NCI-H524 (cell line): ENCODE results near the gene CDH4.

Experiments
- DNase-seq, 2 experiments: peaks; one replicate each; lab custom pipeline; 2025; lab: John Stamatoyannopoulos, UW

The CDH4 gene

DNA sequence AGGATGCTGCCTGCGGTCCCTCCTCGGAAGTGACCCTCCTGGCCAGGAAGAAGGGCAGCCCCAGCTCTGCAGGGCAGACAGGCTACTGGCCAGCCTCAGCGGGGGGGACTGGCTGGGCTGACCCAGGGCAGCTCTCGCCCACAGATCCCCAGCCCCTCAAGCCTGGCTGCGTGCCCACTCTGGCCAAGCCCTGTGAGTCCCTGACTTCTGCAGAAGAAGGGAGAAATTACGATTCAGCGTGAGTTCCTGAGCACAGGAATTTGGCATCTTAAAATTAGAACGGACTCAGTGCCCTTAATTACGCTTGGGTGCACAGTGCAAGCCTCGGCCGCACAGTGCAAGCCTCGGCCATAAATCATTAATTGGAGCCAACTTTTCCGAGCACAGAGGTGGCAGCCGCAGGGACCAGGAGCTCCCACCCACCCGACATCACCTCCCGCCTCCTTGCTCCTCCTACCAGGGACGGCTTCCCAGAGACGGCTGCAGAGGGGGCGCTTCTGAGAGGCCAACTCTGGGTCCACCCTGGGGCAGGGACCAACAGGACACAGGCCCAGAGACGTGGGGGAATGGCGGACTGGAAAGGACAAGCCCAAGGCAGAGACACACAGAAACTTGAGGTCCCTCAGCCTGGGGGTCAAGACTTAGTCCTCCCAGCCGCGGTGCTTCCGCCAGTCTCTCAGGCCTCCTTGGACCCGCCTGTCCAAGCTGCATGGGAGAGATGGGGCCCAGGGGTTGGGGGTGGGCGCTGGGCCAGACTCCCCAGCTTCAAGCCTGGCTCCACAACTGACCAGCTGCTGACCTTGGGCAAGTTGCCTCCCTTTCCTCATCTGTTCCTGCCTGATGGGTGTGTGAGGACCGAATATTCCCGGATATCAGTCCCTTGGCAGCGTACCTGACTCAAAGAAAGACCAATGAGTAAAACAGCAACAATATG lies 648.2 kb downstream of the CDH4 start:
- DNase-seq: no peak

DNA sequence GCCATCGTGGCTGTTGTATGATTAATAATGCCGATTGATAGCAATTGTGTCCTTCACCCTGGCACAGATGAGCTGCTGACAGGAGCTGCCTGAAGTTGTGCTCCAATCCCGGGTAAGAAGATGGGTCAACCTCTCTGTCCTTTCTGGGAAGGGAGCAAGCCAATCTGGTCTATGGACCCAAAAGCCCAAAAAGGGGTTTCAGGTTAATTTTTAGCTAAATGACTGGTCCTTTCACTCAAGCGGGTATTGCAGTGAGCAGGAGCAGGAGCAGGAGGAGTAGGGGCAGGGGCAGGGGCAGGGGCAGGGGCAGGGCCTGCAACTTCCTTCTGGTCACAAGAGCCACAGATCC lies 648.9 kb downstream of the CDH4 start:
- no peak for DNase-seq

DNA sequence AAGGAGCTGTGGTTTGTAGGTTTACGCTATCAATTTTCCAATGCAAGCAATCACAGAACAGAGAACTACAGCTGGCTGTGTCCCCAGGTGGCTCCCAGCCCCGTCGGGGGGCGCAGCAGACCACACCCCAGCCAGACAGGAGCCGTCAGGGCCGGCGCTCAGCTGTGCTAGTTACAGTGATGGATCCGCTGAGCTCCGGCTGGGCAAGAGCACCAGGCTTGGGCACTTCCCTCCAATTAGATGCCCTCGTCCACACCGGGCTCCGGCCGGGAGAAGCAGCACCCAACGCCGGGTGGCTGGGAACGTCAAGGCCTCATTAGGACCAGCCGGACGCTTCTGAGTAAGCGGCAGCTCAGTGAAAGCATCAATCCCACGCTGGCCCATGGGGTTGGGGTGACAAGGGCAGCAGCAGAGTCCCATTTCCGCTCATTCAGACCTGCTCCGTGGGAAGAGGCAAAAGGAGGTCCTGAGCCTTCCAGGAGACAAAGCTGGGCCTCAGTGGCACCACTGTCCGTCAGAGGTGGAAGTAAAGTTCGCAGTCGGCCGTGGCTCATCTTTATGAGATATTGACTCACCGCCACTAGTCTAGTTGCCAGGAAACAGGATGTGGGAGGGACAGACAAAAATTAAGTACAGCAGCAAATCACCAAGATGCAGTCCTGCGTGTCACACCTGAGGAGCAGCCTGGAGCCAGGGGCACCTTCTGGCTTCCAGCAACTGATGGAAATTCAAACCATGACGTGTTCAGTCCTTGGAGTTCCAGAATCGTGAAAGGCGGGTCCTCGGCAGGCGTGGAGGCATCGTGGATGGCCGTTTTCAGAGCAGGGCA lies 649.5 kb downstream of the CDH4 start:
- DNase-seq: no peak

DNA sequence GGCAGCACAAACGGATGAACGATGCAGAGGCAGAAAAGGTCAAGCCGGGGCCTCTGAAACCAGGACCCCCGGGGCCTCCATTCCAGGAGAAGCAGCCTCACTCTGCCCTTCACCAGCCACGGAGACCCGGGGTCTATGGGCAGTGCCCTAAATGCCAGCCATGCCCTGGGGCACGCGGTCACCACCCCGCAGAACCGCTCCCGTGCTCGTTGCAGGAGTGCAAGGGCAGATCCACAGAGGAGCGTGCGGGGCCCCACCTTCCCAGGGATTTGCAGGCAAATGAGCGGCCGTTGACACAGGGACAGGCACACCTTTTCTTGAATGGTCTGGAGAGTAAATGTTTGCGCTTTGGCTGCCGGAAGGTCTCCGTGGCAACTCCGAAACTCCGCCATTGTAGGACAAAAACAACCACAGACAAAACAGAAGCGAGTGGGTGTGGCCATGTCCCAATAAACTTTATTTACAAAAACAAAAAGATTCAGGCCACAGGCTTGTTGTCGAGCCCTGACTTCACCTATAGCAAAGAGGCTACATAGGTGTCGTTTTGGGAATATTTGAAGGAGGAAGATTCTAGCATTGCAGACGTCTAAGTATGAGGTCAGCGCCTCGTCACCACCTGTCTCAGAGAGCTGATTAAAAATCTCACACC lies 650.3 kb downstream of the CDH4 start:
- DNase-seq: no peak

DNA sequence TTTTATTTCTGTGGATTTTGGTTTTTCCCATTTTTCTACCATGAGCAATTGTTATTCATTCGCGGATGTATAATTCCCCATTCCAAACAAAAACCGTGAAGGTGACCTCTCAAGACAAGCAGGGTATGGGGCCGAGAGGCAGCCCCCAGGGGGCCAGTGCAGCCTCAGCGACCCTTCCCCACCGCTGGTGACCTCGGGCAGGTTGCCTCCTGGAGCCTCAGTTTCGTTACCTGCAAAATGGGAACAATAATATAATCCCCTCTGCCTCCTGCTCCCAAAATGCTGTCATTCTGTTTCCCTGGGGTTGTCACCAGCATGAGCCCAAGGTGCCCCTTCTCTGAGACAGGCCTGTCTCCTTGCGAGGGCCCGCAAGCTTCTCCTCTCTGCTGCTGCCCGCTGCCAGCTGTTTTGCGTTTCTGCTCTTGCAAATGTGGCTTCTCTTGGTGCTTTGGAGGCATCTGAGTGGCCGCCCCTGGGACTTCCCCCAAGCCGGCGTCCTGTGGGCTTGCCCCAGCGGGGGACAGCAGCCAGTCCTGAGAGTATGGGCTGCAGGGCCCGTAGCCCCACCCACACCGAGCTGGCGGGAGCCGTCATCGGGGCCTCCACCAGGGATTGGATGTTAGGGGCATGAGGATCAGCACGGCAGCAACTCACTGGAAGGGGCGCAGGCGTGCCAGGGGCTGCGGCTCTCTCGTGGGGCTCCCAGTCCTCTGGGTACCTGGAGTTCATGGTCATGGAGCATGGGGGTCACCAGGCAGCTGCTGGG lies 651.7 kb downstream of the CDH4 start:
- no peak for DNase-seq

DNA sequence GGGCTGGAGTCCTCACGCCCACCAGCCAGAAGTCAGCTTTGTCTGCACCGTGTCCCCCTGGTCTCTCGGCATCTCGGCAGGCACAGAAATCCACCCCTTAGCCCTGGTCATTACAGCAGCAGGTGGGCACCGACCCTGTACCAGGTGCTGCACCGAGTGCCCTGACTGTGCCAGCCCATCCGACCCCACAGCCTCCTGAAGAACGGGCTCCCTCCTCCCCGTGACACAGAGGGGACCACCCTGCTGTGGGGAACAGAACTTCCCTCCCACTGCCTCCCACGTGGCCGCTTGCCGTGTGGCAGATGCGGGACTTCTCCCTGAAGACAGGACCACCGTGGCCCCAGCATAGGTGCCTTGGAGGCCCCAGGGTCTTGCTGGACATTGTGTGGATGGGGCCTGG lies 652.4 kb downstream of the CDH4 start:
- DNase-seq: no peak

DNA sequence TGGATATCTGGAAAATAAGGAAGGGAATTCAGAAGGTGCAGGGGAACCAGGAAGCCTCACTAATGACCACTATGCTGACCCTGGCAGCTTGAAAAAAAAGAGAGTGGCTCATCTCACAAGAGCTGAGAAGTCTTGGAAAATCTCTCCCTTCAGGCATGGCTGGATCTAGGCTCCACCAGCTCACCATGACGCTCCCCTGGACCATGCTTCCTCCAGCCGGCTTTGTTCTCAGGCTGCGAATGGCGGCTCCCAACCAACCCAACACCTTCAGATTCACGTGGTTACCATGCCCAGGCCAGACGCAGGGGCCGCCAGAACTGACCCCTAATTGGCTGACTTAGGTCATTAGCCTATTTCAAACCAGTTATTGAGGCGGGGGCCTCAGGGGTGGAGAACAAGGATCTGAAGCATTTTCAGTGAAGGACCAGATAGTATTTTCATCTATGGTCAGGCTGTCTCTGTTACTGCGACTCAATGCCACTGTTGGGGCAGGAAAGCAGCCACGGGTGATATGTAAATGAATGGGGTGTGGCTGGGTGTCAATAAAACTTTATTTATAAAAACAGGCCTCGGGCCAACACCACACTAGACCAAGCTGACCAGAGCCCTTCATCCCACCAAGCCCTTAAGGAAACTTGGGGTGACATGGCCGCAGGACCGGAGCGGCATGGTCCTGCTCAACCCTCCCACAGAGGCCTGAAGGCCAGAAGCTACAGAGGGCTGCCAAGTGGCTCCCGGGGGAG lies 653.9 kb downstream of the CDH4 start:
- no peak for DNase-seq

DNA sequence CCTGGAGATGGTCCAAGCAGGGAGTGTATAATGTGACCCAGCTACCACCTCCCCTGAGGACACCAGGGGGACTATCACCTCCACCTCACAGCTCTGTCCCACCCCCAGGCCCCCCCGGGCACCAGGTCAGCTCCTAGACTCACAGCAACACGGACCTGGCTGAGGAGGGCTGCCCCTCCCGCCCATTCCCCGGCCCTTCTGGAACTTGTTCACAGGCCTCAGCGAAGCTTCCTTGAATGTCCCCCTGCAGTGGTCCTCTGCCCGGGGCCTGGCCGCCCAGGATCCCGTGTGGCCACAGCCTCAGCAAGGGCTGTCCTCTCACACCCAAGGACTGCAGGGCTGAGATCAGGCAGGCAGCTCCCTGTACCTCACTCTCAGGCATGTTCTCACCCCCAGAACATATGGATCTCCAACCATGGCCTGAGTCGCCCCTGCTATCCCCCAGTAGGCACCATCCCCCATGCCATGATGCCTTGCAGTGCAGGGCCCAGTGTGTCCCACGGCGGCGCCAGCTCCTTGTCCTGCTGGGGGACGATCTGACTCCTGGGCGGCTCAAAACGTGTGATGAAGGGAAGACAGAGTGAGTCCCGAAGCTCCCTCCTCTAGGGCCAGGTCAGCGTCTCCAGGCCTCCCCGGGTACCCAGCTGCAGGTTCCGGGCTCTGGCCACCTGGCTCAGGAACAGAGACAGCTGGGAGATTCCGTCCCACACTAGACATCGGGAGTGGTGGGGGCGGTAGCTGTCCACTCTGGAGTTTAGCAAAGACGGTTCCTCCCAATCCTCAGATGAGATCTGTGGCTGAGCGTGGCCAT lies 655.2 kb downstream of the CDH4 start:
- DNase-seq: no peak

DNA sequence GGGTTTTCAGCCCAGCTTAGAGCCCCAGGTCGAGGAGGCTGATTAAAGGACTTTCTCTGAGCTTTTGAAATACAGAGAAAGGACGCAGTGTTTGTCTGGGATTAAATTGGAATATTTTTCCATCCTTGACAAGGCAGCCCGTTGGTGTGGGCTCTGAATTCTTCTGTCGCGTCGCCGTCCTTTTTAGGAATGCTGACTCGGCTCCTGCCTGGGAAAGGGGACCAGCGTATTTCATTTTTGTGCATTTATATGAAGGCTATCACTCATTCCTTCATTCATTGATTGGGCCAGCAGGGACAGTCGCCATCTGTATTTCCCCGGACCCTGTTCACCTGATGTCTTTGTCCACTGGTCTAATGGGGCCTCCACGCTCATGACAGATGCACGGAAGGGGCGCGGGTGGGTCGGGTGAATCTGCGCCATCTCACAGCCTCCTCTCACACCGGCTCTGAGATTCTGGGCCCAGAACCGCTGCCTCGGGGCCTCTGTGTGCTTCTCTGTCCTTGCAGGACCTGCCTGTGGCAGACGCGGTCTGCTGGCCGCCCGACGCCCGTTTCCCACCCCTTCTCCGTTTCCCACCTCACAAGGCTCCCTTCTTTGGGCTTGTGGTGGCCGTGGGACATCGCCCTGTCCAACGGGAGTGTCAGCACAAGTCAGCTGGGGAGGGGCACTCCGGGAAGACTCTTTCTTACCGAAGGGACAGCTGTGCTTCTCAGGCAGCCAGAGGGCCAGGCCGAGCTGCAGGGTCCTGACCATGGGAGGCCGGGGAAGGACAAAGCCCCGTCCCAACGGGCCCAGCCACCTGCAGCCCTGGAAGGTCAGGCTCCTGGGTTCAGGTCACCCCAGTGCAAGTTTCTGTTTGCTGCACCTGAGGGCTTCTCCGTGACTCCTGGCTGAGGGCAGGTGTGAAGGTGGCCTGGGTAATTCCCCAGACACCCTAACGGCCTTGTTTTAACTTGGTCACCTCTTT lies 656.3 kb downstream of the CDH4 start:
- no peak for DNase-seq

DNA sequence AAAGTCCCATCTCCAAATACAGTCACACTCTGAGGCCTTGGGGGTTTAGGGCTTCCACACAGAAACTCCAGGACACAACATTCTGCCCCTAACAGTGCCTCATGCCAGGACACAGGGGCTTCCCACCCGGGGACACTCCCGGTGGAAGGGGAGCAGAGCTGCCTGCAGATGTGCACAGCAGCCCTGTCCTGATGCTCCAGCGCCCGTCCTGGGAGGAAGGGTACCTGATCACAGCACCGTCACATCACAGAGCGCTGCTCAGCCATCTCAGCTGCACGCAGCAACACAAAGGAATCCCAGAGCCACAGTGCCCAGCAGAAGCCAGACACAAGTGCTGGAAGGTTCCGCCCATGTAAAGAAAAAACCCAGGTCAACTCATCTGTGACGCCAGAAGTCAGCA lies 657.0 kb downstream of the CDH4 start:
- no peak for DNase-seq

DNA sequence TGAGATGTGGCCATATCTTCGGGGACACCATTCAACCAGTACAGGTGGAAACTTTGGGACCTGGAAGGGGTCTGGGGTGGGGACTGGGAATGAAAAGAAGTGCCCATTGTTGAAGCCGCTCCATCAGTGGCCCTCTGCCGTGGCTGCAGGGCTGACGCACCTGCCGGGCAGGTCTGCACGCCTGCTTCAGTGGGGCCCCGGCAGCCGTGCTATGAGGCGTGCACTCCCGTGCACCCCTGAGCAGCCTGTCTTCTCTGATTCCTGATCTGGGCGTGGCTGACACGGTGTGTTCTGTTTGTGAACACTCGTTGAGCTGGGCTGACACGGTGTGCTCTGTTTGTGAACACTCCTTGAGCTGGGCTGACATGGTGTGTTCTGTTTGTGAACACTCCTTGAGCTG lies 657.8 kb downstream of the CDH4 start:
- no peak for DNase-seq

DNA sequence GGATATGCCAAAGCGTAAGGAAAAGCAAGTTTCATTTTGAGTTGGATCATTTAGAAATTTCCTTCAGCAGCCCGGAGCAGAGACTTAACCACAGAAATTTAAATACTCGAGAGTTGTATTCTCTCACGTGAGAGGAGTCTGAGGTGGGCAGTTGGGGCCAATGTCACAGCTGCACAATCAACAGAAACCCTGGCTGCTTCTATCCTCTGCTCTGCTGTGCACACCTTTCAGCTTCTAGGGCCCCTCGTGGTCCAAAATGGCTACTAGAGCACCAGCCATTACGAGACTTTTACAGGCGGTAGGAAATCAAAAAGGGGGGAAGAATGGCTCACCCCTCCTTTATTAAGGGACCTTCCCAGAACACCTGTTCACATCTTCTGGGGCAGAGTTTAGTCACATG lies 659.8 kb downstream of the CDH4 start:
- DNase-seq: no peak

DNA sequence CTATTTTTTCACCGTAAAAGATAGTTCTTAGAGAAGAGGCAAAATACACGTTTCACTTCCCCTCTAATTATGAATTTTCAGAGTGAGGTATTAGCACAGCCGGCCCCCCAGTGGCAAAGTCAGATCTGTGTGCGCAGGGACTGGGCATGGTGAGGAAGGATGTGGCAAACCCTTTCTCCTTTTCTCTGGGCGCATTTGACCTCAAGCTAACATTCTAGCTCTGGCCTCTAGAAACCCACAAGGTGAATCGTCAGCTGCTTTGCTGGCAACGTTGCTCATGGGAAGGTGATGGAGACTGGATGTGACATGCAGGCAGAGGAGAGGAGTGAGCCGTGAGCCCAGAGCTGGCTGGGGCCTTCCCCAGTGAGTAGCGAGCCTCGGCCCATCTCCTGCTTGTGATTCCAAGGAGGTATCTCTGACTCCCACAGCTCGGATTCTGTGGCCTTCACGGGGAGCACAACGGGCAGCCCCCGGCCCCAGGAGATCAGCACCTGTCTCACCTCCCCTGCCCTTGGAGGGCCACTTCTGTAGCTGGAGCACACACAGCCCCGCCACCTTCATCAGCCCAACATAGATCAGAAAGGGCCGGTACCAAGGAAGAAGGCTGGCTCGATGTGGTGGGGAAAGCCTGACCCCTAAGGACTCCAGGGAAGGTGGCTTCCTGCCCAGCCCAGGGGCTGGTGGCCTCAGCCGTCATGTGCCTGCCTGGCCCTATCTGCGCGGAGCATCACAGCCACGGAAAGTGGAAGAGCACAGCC lies 660.8 kb downstream of the CDH4 start:
- no peak for DNase-seq

DNA sequence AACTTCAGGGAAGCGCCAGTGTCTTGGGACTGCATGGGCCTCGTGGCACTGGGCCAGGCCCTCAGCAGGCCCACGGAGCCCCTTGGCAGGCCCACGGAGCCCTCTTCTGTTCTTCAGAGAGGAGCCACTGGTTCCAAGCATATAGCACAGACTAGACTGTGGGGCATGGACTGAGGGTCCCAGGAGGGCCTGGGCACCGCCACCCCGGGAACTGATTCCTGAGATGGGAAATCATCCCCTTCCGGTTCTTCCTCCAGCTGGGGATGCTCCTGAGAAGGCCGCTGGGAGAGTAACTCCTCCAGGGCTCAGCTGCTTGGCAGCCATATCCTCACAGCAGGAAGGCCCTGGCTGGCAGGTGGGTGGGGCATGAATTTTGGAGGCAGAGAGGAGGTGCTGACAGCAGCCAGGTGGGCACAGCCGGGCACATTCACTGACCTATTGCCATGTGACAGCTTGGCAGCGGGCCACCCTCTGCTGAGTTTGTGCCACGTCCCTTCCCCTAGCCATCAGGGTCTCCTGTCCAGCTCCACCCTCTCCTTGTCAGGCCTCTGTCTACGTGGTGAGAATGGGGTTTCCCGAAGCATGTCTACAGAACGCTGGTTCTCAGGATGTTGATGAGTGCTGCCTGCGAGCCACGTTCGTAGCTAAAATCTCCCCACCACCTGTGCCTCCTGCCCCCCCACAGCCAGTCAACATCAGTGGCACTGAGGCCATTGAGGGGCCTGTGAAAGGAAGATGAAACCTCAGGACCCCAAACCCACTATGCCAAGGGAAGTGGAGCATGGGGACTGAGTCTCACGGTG lies 661.6 kb downstream of the CDH4 start:
- no peak for DNase-seq

DNA sequence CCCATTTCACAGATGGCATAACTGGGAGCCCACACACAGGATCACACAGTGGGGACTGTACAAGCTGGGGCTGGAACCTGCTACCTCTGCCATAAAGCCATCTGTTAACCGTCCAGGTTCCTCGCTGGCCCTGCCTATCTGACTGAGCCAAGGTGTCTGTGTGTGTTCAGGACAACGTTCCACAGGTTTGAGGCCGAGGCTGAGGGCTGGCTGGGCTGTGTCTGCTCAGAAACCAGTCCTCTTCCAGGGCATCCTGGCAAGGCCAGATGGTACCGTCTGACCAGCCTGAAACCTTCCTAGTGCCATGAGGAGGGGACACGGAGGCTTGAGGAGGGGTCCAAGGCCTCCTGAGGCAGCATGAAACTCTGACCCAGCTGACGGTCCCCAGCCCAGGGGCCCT lies 663.0 kb downstream of the CDH4 start:
- no peak for DNase-seq

DNA sequence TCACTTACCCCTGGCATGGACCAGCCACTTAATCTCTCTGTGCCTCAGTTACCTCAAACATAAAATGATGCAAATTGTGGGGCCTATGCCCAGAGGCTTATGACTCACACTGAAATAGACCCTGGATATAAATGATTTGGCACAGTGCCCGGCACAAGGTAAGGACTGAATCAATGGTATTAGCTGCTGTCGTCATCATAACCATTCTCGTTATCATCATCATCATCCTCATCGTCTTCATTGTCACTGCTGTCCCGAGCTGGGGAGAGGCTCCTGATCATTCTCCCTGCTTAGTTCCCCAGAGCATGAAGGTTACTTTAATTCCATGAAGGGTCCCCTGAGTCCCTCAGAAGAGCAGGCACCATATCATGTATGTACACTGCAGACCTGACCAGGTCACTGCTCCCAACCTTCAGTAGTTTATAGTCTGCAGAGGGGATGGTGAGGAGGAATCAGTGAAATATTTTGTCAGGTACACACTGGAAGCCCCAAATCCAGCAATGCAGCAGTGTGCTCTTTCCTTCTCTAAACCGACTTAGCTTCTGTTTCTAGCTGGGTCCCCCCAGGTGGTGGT lies 664.3 kb downstream of the CDH4 start:
- DNase-seq: no peak

DNA sequence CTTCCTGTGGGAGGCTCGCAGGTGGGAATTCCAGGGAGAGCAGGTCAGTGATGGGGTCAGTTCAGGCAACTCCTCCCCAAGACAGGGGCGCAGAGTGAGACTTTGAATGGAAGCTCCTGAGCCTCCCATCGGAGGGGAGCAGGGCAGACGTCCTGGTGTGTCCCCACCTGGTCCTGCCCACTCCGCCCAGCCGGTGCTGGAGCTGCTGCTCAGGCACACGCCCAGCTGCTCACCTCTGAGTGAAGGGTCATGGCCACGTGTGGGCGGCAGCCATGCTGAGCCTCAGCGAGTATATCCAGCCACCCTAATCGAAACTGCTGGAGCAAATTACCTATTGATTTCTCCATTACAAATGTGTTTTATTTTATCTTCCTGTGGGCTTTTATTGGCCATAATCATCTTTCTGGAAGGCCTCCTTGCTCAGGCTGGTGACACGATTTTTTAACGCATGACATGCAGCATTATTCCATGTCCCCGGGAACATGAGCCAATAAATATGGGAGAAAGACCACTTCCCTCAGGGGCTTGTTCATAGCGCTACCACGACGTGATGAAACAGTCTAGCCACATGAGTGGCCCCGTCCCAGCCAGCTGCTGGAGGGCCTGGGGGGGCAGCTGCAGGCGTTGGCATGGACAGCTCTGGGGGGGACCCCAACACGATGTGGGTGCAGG lies 665.5 kb downstream of the CDH4 start:
- DNase-seq: no peak
